HEK293T (cell line): ENCODE data around the gene GCA.

Experiments
- BHLHE40 ChIP-seq: fragments of 450-650 bp; IDR thresholded peaks from 2 replicates; pipeline ENCODE4 v1.6.1; 2016; ENCODE audit warnings: mild to moderate bottlenecking, moderate library complexity, borderline replicate concordance
- FOXM1 ChIP-seq: fragments of 450-650 bp; IDR thresholded peaks from 2 replicates; pipeline ENCODE4 v1.6.1; 2017; ENCODE audit warnings: mild to moderate bottlenecking, borderline replicate concordance

GRCh38 chr2:162381851-162382250, 37.9 kb downstream of the GCA start:
- TF ChIP-seq FOXM1 (no peak), BHLHE40 (no peak)
